ENCODE results near the gene TMEM218.

DNA sequence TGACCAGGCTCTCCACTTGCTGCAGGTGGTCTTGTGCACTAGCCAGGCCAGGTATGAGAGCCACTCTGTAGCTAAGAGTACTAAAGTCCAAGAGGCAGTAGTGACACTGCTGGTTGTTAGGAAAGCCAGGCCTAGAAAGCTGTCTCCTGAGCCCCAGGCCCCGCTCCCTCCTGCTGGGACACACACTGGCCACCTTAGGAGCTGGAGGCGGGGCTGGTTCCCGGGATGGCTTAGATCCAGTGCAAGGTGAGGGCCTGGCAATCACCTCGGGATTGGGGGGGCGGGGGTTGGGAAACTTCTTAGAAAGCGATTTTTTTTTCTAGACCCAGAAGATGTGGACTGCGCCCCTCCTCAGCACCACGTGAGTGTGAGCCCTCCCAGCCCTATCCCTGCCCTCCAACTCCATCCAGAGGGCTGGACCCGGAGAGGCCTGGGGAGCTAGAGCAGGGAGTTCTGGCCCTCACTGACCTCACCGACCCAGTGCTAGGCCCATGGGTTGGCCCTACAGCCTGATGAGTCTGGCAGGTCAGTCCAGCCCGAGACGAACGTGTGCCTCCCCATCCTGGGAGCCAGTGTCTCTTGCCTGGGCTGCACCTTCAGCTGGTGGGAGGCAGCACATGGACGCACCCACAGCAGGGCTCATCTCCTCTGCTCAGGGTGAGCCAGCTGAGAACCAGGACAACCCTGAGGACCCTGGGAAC lies 30.2 kb downstream of the TMEM218 start:
- TF ChIP-seq CTCF (conservative IDR thresholded peaks at IDR 0.05; ENCODE audit: low read length) (no peak), EZH2phosphoT487 (IDR thresholded peaks at IDR 0.05; ENCODE audit: borderline replicate concordance) (no peak)

All from Loucy (cell line).